Measurements from ENCODE around the gene EIF2S2.

EIF2S2 gene

DNA sequence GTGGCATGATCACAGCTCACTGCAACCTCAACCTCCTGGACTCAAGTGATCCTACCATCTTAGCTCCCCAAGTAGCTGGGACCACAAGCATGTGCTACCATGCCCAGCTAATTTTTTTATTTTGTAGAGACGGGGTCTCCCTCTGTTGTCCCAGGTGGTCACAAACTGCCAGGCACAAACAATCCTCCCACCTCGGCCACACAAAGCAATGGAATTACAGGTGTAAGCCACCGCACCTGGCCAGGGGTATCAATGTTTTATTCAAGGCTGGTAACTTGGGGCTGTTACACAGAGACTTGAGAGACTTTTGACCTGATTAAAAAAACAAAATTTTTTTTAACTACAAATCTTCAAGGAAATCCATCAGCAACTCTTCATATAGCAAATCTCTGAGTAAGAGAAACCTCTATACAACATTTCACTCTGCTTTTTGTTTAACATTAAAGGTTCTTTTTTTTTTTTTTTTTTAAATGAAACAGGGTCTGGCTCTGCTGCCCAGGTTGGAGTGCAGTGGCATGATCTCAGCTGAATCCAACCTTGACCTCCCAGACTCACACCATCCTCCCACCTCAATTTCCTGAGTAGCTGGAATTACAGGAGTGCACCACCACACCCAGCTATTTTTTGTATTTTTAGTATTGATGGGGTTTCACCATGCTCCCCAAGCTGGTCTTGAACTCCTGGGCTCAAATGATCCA lies 5.9 kb downstream of the EIF2S2 start:
- Histone ChIP-seq H3K27ac (replicated peaks) (no peak overlapping the region), H3K27me3 (ENCODE audit: insufficient read depth, poor library complexity, severe bottlenecking) (no peaks in the 10 kb centered on the region), H3K4me3 (replicated peaks; ENCODE audit: insufficient read depth, low read length) (no peak overlapping the region)
- TF ChIP-seq GABPA (IDR thresholded peaks at IDR 0.05; ENCODE audit: low read depth) (no peak), SPI1 (IDR thresholded peaks at IDR 0.05; ENCODE audit: borderline replicate concordance, low read depth) (no peak), POLR2AphosphoS5 (IDR thresholded peaks at IDR 0.05; ENCODE audit: low read depth) (no peak)
- TF ChIP-seq, protein P1, sequence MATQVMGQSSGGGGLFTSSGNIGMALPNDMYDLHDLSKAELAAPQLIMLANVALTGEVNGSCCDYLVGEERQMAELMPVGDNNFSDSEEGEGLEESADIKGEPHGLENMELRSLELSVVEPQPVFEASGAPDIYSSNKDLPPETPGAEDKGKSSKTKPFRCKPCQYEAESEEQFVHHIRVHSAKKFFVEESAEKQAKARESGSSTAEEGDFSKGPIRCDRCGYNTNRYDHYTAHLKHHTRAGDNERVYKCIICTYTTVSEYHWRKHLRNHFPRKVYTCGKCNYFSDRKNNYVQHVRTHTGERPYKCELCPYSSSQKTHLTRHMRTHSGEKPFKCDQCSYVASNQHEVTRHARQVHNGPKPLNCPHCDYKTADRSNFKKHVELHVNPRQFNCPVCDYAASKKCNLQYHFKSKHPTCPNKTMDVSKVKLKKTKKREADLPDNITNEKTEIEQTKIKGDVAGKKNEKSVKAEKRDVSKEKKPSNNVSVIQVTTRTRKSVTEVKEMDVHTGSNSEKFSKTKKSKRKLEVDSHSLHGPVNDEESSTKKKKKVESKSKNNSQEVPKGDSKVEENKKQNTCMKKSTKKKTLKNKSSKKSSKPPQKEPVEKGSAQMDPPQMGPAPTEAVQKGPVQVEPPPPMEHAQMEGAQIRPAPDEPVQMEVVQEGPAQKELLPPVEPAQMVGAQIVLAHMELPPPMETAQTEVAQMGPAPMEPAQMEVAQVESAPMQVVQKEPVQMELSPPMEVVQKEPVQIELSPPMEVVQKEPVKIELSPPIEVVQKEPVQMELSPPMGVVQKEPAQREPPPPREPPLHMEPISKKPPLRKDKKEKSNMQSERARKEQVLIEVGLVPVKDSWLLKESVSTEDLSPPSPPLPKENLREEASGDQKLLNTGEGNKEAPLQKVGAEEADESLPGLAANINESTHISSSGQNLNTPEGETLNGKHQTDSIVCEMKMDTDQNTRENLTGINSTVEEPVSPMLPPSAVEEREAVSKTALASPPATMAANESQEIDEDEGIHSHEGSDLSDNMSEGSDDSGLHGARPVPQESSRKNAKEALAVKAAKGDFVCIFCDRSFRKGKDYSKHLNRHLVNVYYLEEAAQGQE (IDR thresholded peaks at IDR 0.05; ENCODE audit: insufficient replicate concordance, low read depth): no peak
- TF ChIP-seq, protein P2, sequence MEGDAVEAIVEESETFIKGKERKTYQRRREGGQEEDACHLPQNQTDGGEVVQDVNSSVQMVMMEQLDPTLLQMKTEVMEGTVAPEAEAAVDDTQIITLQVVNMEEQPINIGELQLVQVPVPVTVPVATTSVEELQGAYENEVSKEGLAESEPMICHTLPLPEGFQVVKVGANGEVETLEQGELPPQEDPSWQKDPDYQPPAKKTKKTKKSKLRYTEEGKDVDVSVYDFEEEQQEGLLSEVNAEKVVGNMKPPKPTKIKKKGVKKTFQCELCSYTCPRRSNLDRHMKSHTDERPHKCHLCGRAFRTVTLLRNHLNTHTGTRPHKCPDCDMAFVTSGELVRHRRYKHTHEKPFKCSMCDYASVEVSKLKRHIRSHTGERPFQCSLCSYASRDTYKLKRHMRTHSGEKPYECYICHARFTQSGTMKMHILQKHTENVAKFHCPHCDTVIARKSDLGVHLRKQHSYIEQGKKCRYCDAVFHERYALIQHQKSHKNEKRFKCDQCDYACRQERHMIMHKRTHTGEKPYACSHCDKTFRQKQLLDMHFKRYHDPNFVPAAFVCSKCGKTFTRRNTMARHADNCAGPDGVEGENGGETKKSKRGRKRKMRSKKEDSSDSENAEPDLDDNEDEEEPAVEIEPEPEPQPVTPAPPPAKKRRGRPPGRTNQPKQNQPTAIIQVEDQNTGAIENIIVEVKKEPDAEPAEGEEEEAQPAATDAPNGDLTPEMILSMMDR (IDR thresholded peaks at IDR 0.05; ENCODE audit: insufficient read depth, low read length): no peak
- DNase-seq (ENCODE audit: low read depth in 1 of 2, low spot score in 1 of 2): no peak

DNA sequence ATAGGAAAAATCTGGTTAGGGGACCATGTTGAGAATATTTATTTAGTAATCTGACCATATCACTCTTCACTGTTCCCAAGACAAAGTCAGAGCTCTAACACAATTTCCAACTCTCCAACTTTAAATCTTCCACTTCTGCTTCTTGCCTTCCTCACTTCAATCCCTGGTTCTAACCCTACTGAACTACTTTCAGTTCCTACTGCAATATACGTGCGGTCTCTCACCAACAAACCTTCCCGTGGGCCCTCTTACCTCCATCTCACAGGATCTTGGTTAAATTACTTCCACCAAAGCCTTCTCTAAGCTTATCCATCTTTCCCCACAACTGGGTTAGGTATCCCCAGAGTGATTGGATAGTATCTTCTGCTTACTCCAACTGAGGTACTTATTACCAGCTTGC lies 8.0 kb downstream of the EIF2S2 start:
- TF ChIP-seq, protein P2 (IDR thresholded peaks at IDR 0.05; ENCODE audit: insufficient read depth, low read length): no peak
- TF ChIP-seq SPI1 (IDR thresholded peaks at IDR 0.05; ENCODE audit: borderline replicate concordance, low read depth) (0 out of 2 replicates have a peak, but pooled peaks have one; percentile 11), POLR2AphosphoS5 (IDR thresholded peaks at IDR 0.05; ENCODE audit: low read depth) (no peak)
- no peak overlapping the region for H3K4me3 ChIP-seq (replicated peaks; ENCODE audit: insufficient read depth, low read length)
- no peak for DNase-seq (ENCODE audit: low read depth in 1 of 2, low spot score in 1 of 2)
- no peaks in the 10 kb centered on the region for H3K27me3 ChIP-seq (ENCODE audit: insufficient read depth, poor library complexity, severe bottlenecking)
- no peak overlapping the region for H3K27ac ChIP-seq (replicated peaks)

DNA sequence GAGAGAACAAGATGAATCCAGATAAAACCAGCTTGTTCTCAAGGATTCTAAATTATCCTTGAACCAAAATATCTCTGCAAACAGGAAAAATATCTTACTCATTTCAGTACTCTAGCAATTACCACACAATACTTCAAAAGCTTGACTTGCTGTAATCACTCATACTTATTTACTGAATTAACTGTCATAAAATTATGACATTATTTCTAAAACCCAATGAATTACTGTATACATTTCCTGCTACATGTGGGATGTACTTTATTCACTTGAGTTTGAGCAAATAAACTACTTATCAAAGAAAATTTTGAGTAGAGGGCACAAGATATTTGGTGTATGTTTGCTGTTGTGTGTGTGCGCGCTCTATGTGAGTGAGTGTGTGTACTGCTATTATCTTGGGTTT lies 9.7 kb downstream of the EIF2S2 start:
- Histone ChIP-seq H3K27me3 (ENCODE audit: insufficient read depth, poor library complexity, severe bottlenecking) (no peaks in the 10 kb centered on the region), H3K4me3 (replicated peaks; ENCODE audit: insufficient read depth, low read length) (no peak overlapping the region), H3K27ac (replicated peaks) (no peak overlapping the region)
- TF ChIP-seq POLR2AphosphoS5 (IDR thresholded peaks at IDR 0.05; ENCODE audit: low read depth) (no peak), GABPA (IDR thresholded peaks at IDR 0.05; ENCODE audit: low read depth) (no peak), SPI1 (IDR thresholded peaks at IDR 0.05; ENCODE audit: borderline replicate concordance, low read depth) (no peak)
- TF ChIP-seq, protein P1 (IDR thresholded peaks at IDR 0.05; ENCODE audit: insufficient replicate concordance, low read depth): no peak
- TF ChIP-seq, protein P2 (IDR thresholded peaks at IDR 0.05; ENCODE audit: insufficient read depth, low read length): no peak
- no peak for DNase-seq (ENCODE audit: low read depth in 1 of 2, low spot score in 1 of 2)

DNA sequence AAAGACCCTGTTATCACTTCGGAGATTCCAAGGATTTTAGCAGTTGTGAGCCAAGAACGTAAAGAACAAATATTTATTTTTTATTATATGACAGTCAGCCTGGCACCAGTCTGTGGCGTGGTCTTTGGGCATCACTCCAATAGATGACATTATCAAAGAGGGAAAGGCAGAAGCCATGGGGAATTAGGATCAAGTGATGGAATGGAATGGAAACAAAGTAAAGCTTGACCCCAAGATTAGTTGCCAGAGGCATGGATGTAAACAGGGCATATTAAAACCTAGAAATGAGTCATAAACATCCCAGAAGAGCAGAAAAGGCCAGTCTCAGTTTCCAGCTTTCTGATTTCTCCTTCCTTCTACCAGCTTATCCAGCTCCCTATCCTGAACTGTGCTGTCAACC lies 11.5 kb downstream of the EIF2S2 start:
- Histone ChIP-seq H3K27ac (replicated peaks) (no peak overlapping the region), H3K4me3 (replicated peaks; ENCODE audit: insufficient read depth, low read length) (no peak overlapping the region), H3K27me3 (ENCODE audit: insufficient read depth, poor library complexity, severe bottlenecking) (no peaks in the 10 kb centered on the region)
- DNase-seq (ENCODE audit: low read depth in 1 of 2, low spot score in 1 of 2): no peak
- TF ChIP-seq, protein P1 (IDR thresholded peaks at IDR 0.05; ENCODE audit: insufficient replicate concordance, low read depth): no peak
- TF ChIP-seq, protein P2 (IDR thresholded peaks at IDR 0.05; ENCODE audit: insufficient read depth, low read length): no peak
- TF ChIP-seq POLR2AphosphoS5 (IDR thresholded peaks at IDR 0.05; ENCODE audit: low read depth): no peak
- no peak for TF ChIP-seq SPI1 (IDR thresholded peaks at IDR 0.05; ENCODE audit: borderline replicate concordance, low read depth)
- no peak for TF ChIP-seq GABPA (IDR thresholded peaks at IDR 0.05; ENCODE audit: low read depth)
